ENCODE results near the gene SLC13A4. TPM values are rescaled to one million over a fixed set of nuclear protein-coding genes. Genes with fewer than 3 reads are reported as not detected.

The SLC13A4 gene
- total RNA-seq, 4 donors from 2014 or later: not detected

DNA sequence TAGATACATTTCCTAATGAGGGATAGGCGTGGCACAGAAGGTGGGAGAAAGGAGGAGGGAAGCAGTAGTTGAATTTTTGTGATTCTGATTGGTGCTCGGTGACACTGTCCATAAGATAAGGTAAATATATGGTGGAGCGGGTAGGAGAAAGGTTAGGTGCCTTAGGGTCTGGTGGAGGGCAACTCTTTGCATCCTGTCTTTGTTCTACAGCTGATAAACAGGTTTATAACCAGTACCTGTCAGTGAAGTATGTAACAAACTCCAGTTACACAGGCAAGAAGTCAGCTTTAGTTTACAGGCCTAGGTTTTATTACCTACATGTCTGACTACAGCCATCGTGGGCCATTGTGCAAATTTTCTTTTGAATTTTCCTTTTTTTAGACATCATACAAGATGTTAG lies 31.5 kb upstream of the SLC13A4 start:
- Histone ChIP-seq H3K36me3 (no peaks in the 10 kb centered on the region), H3K4me1 (peaks cover 0 to 22% (median 11%) of the 10 kb centered on the region in 4 donors), H3K4me3 (no peak overlapping the region), H3K27me3 (no peaks in the 10 kb centered on the region), H3K27ac (replicated peaks in 1 of 4) (no peak overlapping the region), H3K9me3 (no peaks in the 10 kb centered on the region)
- DNase-seq (ENCODE audit: extremely low spot score): no peak
- TF ChIP-seq POLR2A (IDR thresholded peaks at IDR 0.05; ENCODE audit: low read depth) (no peak), EP300 (IDR thresholded peaks at IDR 0.05) (no peak), CTCF (IDR thresholded peaks at IDR 0.05) (no peak), POLR2AphosphoS5 (IDR thresholded peaks at IDR 0.05) (no peak)
- WGBS: 84% methylated on average over 4 of the region's 4 CpGs
- intact Hi-C loops (cut with DNase I): no loop called here

DNA sequence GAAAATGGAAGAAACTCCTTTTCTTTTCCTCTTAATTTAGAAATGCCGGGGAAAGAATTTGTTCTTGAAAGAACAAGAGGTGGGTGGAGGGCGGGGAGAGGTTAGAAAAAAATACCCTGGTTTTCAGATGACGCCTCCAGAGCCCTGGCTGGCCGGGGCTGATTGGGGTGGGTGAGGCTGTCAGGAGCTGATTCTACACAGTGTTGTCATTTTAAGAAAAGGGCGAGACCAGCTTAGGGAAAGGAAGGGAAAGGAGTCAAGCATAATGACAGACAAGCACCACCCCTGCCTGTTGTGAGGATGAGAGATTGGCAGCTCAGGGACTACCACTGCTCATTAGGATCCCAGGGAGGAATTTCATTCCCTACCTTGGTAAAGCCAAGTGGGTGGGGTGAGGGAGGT lies 30.5 kb upstream of the SLC13A4 start:
- Histone ChIP-seq H3K4me3 (peak overlapping the region; percentile 3 to 34 (median 29)), H3K9me3 (no peaks in the 10 kb centered on the region), H3K36me3 (no peaks in the 10 kb centered on the region), H3K27ac (replicated peaks in 1 of 4) (peak overlapping the region; percentile 42 to 68 (median 60)), H3K27me3 (no peaks in the 10 kb centered on the region), H3K4me1 (peaks cover 0 to 22% (median 11%) of the 10 kb centered on the region in 4 donors)
- intact Hi-C loops (cut with DNase I): no loop called here
- WGBS: 35% methylated on average over 5 of the region's 5 CpGs
- TF ChIP-seq CTCF (IDR thresholded peaks at IDR 0.05) (no peak), EP300 (IDR thresholded peaks at IDR 0.05) (no peak), POLR2A (IDR thresholded peaks at IDR 0.05; ENCODE audit: low read depth) (no peak), POLR2AphosphoS5 (IDR thresholded peaks at IDR 0.05) (no peak)
- DNase-seq (ENCODE audit: extremely low spot score): no peak

- intact Hi-C loops (cut with DNase I): no loop called here
- DNase-seq (ENCODE audit: extremely low spot score): no peak
- H3K36me3 ChIP-seq: no peaks in the 10 kb centered on the region
- H3K9me3 ChIP-seq: no peaks in the 10 kb centered on the region
- peak overlapping the region; percentile 42 to 68 (median 60) for H3K27ac ChIP-seq (replicated peaks in 1 of 4)
- TF ChIP-seq CTCF (IDR thresholded peaks at IDR 0.05): no peak
- peak in 1 of 2 donors; percentile 44 for TF ChIP-seq POLR2AphosphoS5 (IDR thresholded peaks at IDR 0.05)
- no peaks in the 10 kb centered on the region for H3K27me3 ChIP-seq
- 41% methylated on average over 8 of the region's 8 CpGs for WGBS
- peaks cover 0 to 22% (median 11%) of the 10 kb centered on the region in 4 donors for H3K4me1 ChIP-seq
- H3K4me3 ChIP-seq: peak overlapping the region; percentile 3 to 34 (median 29)
These were observed 29.9 kb upstream of the SLC13A4 start for GRCh38 chr7:135757719-135758411.

- 79% methylated on average over 5 of the region's 5 CpGs for WGBS
- Histone ChIP-seq H3K9me3 (no peaks in the 10 kb centered on the region), H3K36me3 (no peaks in the 10 kb centered on the region), H3K4me3 (no peak overlapping the region), H3K27ac (replicated peaks in 1 of 4) (no peak overlapping the region), H3K4me1 (peaks cover 0 to 22% (median 11%) of the 10 kb centered on the region in 4 donors), H3K27me3 (no peaks in the 10 kb centered on the region)
- DNase-seq (ENCODE audit: extremely low spot score): no peak
- no peak for TF ChIP-seq POLR2AphosphoS5 (IDR thresholded peaks at IDR 0.05)
- no peak for TF ChIP-seq POLR2A (IDR thresholded peaks at IDR 0.05; ENCODE audit: low read depth)
- TF ChIP-seq CTCF (IDR thresholded peaks at IDR 0.05): no peak
- TF ChIP-seq EP300 (IDR thresholded peaks at IDR 0.05): no peak
- intact Hi-C loops (cut with DNase I): no loop called here
These were observed 28.2 kb upstream of the SLC13A4 start for GRCh38 chr7:135756191-135756590.

DNA sequence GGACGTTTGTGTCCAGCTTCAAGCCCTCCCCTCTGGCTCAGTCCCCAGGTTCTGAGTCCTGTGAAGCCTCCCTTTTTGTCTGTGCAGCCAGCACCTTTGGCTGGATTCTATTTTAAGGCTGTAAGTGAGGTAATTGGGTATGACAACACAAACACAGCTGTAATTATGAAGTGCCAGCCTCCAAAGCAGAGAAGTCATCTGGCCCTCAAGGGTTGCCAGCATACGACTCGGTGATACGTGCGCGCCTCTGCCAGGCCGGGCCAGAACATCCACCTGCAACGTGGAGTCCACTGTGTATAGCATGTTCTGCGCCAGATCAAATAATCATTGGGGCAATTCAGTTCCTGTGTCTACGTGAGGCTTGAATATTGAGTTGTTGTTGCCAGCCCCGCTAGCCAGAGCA lies 27.4 kb upstream of the SLC13A4 start:
- Histone ChIP-seq H3K36me3 (no peaks in the 10 kb centered on the region), H3K9me3 (no peaks in the 10 kb centered on the region), H3K27ac (replicated peaks in 1 of 4) (no peak overlapping the region), H3K27me3 (no peaks in the 10 kb centered on the region), H3K4me1 (peaks cover 0 to 22% (median 11%) of the 10 kb centered on the region in 4 donors), H3K4me3 (no peak overlapping the region)
- intact Hi-C loops (cut with DNase I): no loop called here
- WGBS: 35% methylated on average over 2 of the region's 11 CpGs
- no peak for TF ChIP-seq POLR2AphosphoS5 (IDR thresholded peaks at IDR 0.05)
- DNase-seq (ENCODE audit: extremely low spot score): no peak

All from esophagus muscularis mucosa (tissue), 4 donors.